Ovary (tissue), 9 donors: Measurements from ENCODE around the gene MYL4. TPM values are rescaled to one million over a fixed set of nuclear protein-coding genes. Genes with fewer than 3 reads are reported as not detected.

Experiments used
- DNase-seq, 5 donors: peaks; one replicate each; pipeline ENCODE4 v3.0.0-alpha.2; 2019 to 2020
- H3K27ac ChIP-seq, 2 donors: fragments of 200-600 bp; one replicate each; pipeline versions ENCODE4 v1.5.1 to v1.8.0; 2019 to 2022
- H3K27me3 ChIP-seq: fragments of 200-600 bp; one replicate; pipeline ENCODE4 v1.8.0; 2022
- H3K36me3 ChIP-seq: fragments of 200-600 bp; sonication (generic); one replicate; pipeline ENCODE4 v1.5.1; 2019
- H3K4me1 ChIP-seq: one replicate; pipeline ENCODE4 v1.8.1; 2013; ENCODE audit warnings: mild to moderate bottlenecking, moderate library complexity; ENCODE audit not compliant: insufficient read depth
- H3K4me3 ChIP-seq: fragments of 200-600 bp; sonication (generic); one replicate; pipeline ENCODE4 v1.5.1; 2017
- H3K9me3 ChIP-seq, 2 donors: fragments of 200-600 bp in 1 of 2; sonication (generic) in 1 of 2; one replicate each; pipeline versions ENCODE4 v1.5.1 to v1.8.1; 2013 to 2019; ENCODE audit warnings: mild to moderate bottlenecking in 1 of 2, moderate library complexity in 1 of 2
- CTCF ChIP-seq, 3 donors: fragments of 450-650 bp in 2 of 3; fragments of 200-600 bp in 1 of 3; IDR thresholded peaks; one replicate each; pipeline versions ENCODE4 v1.5.1 to v1.8.0; 2016 to 2022; ENCODE audit warnings: antibody characterized with exemption in 3 of 3, mild to moderate bottlenecking in 1 of 3
- EP300 ChIP-seq: sonication (generic); formaldehyde crosslinking; IDR thresholded peaks from one replicate; pipeline ENCODE4 v1.6.1; 2017; ENCODE audit warnings: antibody characterized with exemption
- POLR2A ChIP-seq: fragments of 450-650 bp; IDR thresholded peaks from one replicate; pipeline ENCODE4 v1.6.1; 2017; ENCODE audit warnings: antibody characterized with exemption, mild to moderate bottlenecking, moderate library complexity
- WGBS, 3 donors: extraction: QIAGEN DNeasy Blood & Tissue Kit in 1 of 3; methylation state at CpG; one replicate each; pipeline versions ENCODE4 v1.1.5 to v1.1.7; 2013 to 2017; 5-methylcytosine and 5-hydroxymethylcytosine counted together
- intact Hi-C, 4 donors: fragments of 100-400 bp; cut with DNase I; formaldehyde crosslinking; loops; one replicate each; pipeline versions ENCODE4 v1.11.0 to v1.15.1; 2022 to 2023
- polyA plus RNA-seq, 2 donors: library from polyadenylated mRNA; stranded (reverse); fragments of 200-250 nt in 1 of 2; fragments of 350-450 nt in 1 of 2; fragmentation: Illumina TruSeq in 1 of 2; extraction: RNeasy Lipid Tissue Mini Kit (QIAGEN cat#74804) in 1 of 2; gene quantifications; one replicate each; pipeline ENCODE4 v1.2.3, GENCODE V29; 2013 to 2014
- total RNA-seq, 7 donors: library from RNA; depleted of rRNA in 2 of 7; stranded (reverse); fragments of >200 nt in 2 of 7; fragmentation: NEBNext Ultra II Directional in 3 of 7; extraction: Animal tissue kit (Norgen Biotek cat#: 25700) in 3 of 7; gene quantifications; one replicate each; pipeline versions ENCODE4 v1.1.0 to v1.2.4, GENCODE V29; 2016 to 2023
- donor health status: DM: no; HTN: no; CAD: no; lungs with moderate emphysema.
- donor health status: DM: no; HTN: no; CAD: no.
- donor health status: Bipolar disorder and iron deficiency.
- donor health status: DM: yes; HTN: yes; CAD: no.
- donor health status: DM: no; HTN: no; CAD: no.
- donor health status: DM: yes; HTN: yes; CAD: no.

The MYL4 gene
- total and polyA plus RNA-seq, 9 donors: 0.28 to 0.79 (median 0.37) TPM; not detected in 5

- WGBS, 3 donors: 48 to 81% (median 79%) methylated on average over 2 of the region's 2 CpGs
Measured at GRCh38 chr17:47246120-47246519, 37.0 kb downstream of the MYL4 start.

GRCh38 chr17:47250855-47251254 is 41.7 kb downstream of the MYL4 start:
- H3K9me3 ChIP-seq: no peaks in the 10 kb centered on the region
- no peak overlapping the region for H3K27ac ChIP-seq
- H3K36me3 ChIP-seq: no peaks in the 10 kb centered on the region
- intact Hi-C loops: no loop called here
- no peak overlapping the region for H3K4me3 ChIP-seq
- no peak for DNase-seq
- TF ChIP-seq EP300 (no peak), CTCF (IDR thresholded peaks at IDR 0.05) (no peak), POLR2A (no peak)
- no peaks in the 10 kb centered on the region for H3K4me1 ChIP-seq
- H3K27me3 ChIP-seq: no peaks in the 10 kb centered on the region
- WGBS, 3 donors: 91 to 92% (median 91%) methylated on average over 2 of the region's 2 CpGs

More at GRCh38 chr17:47246120-47246519, 37.0 kb downstream of the MYL4 start:
- TF ChIP-seq POLR2A: no peak
- TF ChIP-seq EP300: no peak
- TF ChIP-seq CTCF (IDR thresholded peaks at IDR 0.05): no peak
- intact Hi-C loops: no loop called here
- Histone ChIP-seq H3K36me3 (no peaks in the 10 kb centered on the region), H3K4me1 (peaks cover 5% of the 10 kb centered on the region), H3K9me3 (no peaks in the 10 kb centered on the region), H3K27ac (no peak overlapping the region), H3K27me3 (no peaks in the 10 kb centered on the region), H3K4me3 (no peak overlapping the region)
- no peak for DNase-seq

- Histone ChIP-seq H3K4me1 (no peaks in the 10 kb centered on the region), H3K27ac (no peak overlapping the region), H3K4me3 (no peak overlapping the region), H3K36me3 (no peaks in the 10 kb centered on the region), H3K9me3 (no peaks in the 10 kb centered on the region), H3K27me3 (no peaks in the 10 kb centered on the region)
- WGBS, 3 donors: 88 to 92% (median 92%) methylated on average over 1 of the region's 1 CpG
- no peak for TF ChIP-seq EP300
- no peak for TF ChIP-seq POLR2A
- TF ChIP-seq CTCF (IDR thresholded peaks at IDR 0.05): no peak
- intact Hi-C loops: no loop called here
- no peak for DNase-seq
Measured at GRCh38 chr17:47251421-47251940, 42.3 kb downstream of the MYL4 start.

GRCh38 chr17:47252209-47252608 is 43.1 kb downstream of the MYL4 start:
- Histone ChIP-seq H3K4me1 (no peaks in the 10 kb centered on the region), H3K4me3 (no peak overlapping the region), H3K27me3 (no peaks in the 10 kb centered on the region), H3K9me3 (no peaks in the 10 kb centered on the region), H3K36me3 (no peaks in the 10 kb centered on the region), H3K27ac (no peak overlapping the region)
- WGBS, 3 donors: 94 to 100% (median 100%) methylated on average over 1 of the region's 1 CpG
- intact Hi-C loops: no loop called here
- DNase-seq: no peak
- TF ChIP-seq CTCF (IDR thresholded peaks at IDR 0.05): no peak
- no peak for TF ChIP-seq POLR2A
- TF ChIP-seq EP300: no peak
